Ascending aorta (tissue), 1 donor: Measurements from ENCODE around the gene FOXK2. TPM values are rescaled to one million over a fixed set of nuclear protein-coding genes. Genes with fewer than 3 reads are reported as not detected.

Source experiments
- total RNA-seq: library from RNA; depleted of rRNA; stranded (reverse); fragments of >200 nt; gene quantifications from one replicate; pipeline ENCODE4 v1.1.0, GENCODE V29; 2016

FOXK2 gene
- total RNA-seq, 1 donor from 2014 or later: 131 TPM

Other genes starting within 250 kb of the FOXK2 start
- 86.8 TPM for gene CSNK1D, start 246.0 kb upstream of the FOXK2 start, total RNA-seq
- 6.7 TPM for gene CD7, start 202.1 kb upstream of the FOXK2 start, total RNA-seq
- 49.5 TPM for gene SECTM1, start 186.0 kb upstream of the FOXK2 start, total RNA-seq
- not detected for gene TEX19, start 160.5 kb upstream of the FOXK2 start, total RNA-seq
- gene UTS2R, start 148.0 kb upstream of the FOXK2 start, total RNA-seq: not detected
- 40.4 TPM for gene HEXD, start 101.4 kb upstream of the FOXK2 start, total RNA-seq
- gene OGFOD3, start 101.1 kb upstream of the FOXK2 start, total RNA-seq: 36.6 TPM
- 124 TPM for gene CYBC1, start 69.0 kb upstream of the FOXK2 start, total RNA-seq
- 38.3 TPM for gene NARF, start 61.0 kb upstream of the FOXK2 start, total RNA-seq
- 53.7 TPM for gene WDR45B, start 128.7 kb downstream of the FOXK2 start, total RNA-seq
- gene RAB40B, start 179.0 kb downstream of the FOXK2 start, total RNA-seq: 9.4 TPM
- 21.0 TPM for gene FN3KRP, start 197.0 kb downstream of the FOXK2 start, total RNA-seq
- 10.5 TPM for gene FN3K, start 215.9 kb downstream of the FOXK2 start, total RNA-seq
- gene TBCD, start 232.3 kb downstream of the FOXK2 start, total RNA-seq: 156 TPM